SK-N-SH (cell line): ENCODE data around the gene SAMD4A. TPM values are rescaled to one million over a fixed set of nuclear protein-coding genes. Genes with fewer than 3 reads are reported as not detected.

Source experiments
- CTCF ChIA-PET: fragments of 300-600, 350-600 bp; formaldehyde crosslinking; extraction: SDS; loops from one replicate; lab custom pipeline; 2021; lab: Yijun Ruan, JAX
- POLR2A ChIA-PET: fragments of 350-600 bp; sonication (Branson Sonifier 250); formaldehyde crosslinking; extraction: SDS; loops from one replicate; lab custom pipeline; 2020; ENCODE audit warnings: antibody characterized with exemption, inconsistent platforms; lab: Yijun Ruan, JAX
- DNase-seq: peaks from one replicate; pipeline ENCODE4 v3.0.0; 2012
- H2AFZ ChIP-seq: fragments of 200-600 bp; sonication (generic); 2 replicates; pipeline ENCODE4 v1.8.1; 2016; ENCODE audit warnings: antibody characterized with exemption, mild to moderate bottlenecking, low read depth
- H3F3A ChIP-seq: fragments of 200-600 bp; sonication (generic); replicated peaks from 2 replicates; pipeline ENCODE3; 2016; ENCODE audit warnings: antibody characterized with exemption, mild to moderate bottlenecking; ENCODE audit not compliant: insufficient read depth
- H3K27ac ChIP-seq, 2 experiments: fragments of 200-500 bp in 1 of 2; fragments of 200-600 bp in 1 of 2; sonication (Bioruptor generic) in 1 of 2; sonication (generic), shearing (Covaris generic) in 1 of 2; 2 replicates each; pipeline versions ENCODE4 v1.5.1 to v1.6.1; 2014 to 2016; ENCODE audit warnings: low read depth in 2 of 2, inconsistent platforms in 1 of 2, low read length in 1 of 2, mild to moderate bottlenecking in 1 of 2, mixed read lengths in 1 of 2
- H3K27me3 ChIP-seq: fragments of 200-600 bp; sonication (generic), shearing (Covaris generic); 2 replicates; pipeline ENCODE4 v1.6.1; 2016; ENCODE audit warnings: mixed run types; ENCODE audit not compliant: insufficient read depth
- H3K36me3 ChIP-seq, 2 experiments: fragments of 200-500 bp in 1 of 2; fragments of 200-600 bp in 1 of 2; sonication (Bioruptor generic) in 1 of 2; sonication (generic) in 1 of 2; replicated peaks in 1 of 2; 2 replicates each; pipeline versions ENCODE3 to v1.5.1; 2014 to 2016; ENCODE audit warnings: low read length in 1 of 2, mild to moderate bottlenecking in 1 of 2; ENCODE audit not compliant: insufficient read depth in 2 of 2, control insufficient read depth in 1 of 2
- H3K4me1 ChIP-seq, 2 experiments: fragments of 200-500 bp in 1 of 2; fragments of 200-600 bp in 1 of 2; sonication (Bioruptor generic) in 1 of 2; sonication (generic), shearing (Covaris generic) in 1 of 2; 2 replicates each; pipeline versions ENCODE4 v1.5.1 to v1.6.1; 2014 to 2016; ENCODE audit warnings: low read depth in 1 of 2, low read length in 1 of 2, mixed run types in 1 of 2; ENCODE audit not compliant: insufficient read depth in 2 of 2, control insufficient read depth in 1 of 2
- H3K4me2 ChIP-seq: fragments of 200-600 bp; sonication (generic), shearing (Covaris generic); 2 replicates; pipeline ENCODE4 v1.6.1; 2017; ENCODE audit warnings: mixed run types
- H3K4me3 ChIP-seq, 2 experiments: fragments of 200-500 bp in 1 of 2; fragments of 200-600 bp in 1 of 2; sonication (Bioruptor generic) in 1 of 2; sonication (generic), shearing (Covaris generic) in 1 of 2; 2 replicates each; pipeline versions ENCODE4 v1.5.1 to v1.8.1; 2014 to 2016; ENCODE audit warnings: low read depth in 2 of 2, inconsistent platforms in 1 of 2, low read length in 1 of 2, mild to moderate bottlenecking in 1 of 2, mixed read lengths in 1 of 2, moderate library complexity in 1 of 2
- H3K79me2 ChIP-seq: fragments of 200-600 bp; sonication (generic); 2 replicates; pipeline ENCODE4 v1.8.1; 2017; ENCODE audit warnings: mild to moderate bottlenecking; ENCODE audit not compliant: insufficient read depth
- H3K9ac ChIP-seq: fragments of 200-600 bp; sonication (generic); 2 replicates; pipeline ENCODE4 v1.6.1; 2017; ENCODE audit warnings: mixed run types
- H3K9me2 ChIP-seq: fragments of 200-600 bp; sonication (generic); 2 replicates; pipeline ENCODE4 v1.6.1; 2017; ENCODE audit warnings: mixed run types
- H3K9me3 ChIP-seq: fragments of 200-600 bp; sonication (generic); 2 replicates; pipeline ENCODE4 v1.6.1; 2017; ENCODE audit warnings: mixed run types, mild to moderate bottlenecking, moderate library complexity
- H4K20me1 ChIP-seq: fragments of 200-600 bp; sonication (generic); 2 replicates; pipeline ENCODE4 v1.6.1; 2017; ENCODE audit warnings: mild to moderate bottlenecking, mixed run types; ENCODE audit not compliant: insufficient read depth
- EP300 ChIP-seq, 2 experiments: IDR thresholded peaks; 2 replicates each; pipeline versions ENCODE4 v1.4.0 to v1.6.1; 2012; ENCODE audit warnings: borderline replicate concordance in 1 of 2, low read depth in 1 of 2, low read length in 1 of 2
- FOSL2 ChIP-seq: IDR thresholded peaks from 2 replicates; pipeline ENCODE4 v1.4.0; 2012; ENCODE audit warnings: low read depth, mild to moderate bottlenecking, moderate library complexity, borderline replicate concordance
- FOXJ3 ChIP-seq: sonication (generic); formaldehyde crosslinking; IDR thresholded peaks from 2 replicates; pipeline ENCODE4 v1.5.1; 2020; ENCODE audit warnings: mild to moderate bottlenecking, missing genetic modification reagents
- GABPA ChIP-seq: IDR thresholded peaks from 2 replicates; pipeline ENCODE4 v1.4.0; 2012; ENCODE audit warnings: low read depth, mild to moderate bottlenecking
- GATA2 ChIP-seq: sonication (generic); formaldehyde crosslinking; IDR thresholded peaks from 2 replicates; pipeline ENCODE4 v1.5.0; 2020; ENCODE audit warnings: mild to moderate bottlenecking, missing genetic modification reagents
- JUND ChIP-seq: IDR thresholded peaks from 2 replicates; pipeline ENCODE4 v1.4.0; 2012
- MEF2A ChIP-seq: IDR thresholded peaks from 2 replicates; pipeline ENCODE4 v1.4.0; 2012; ENCODE audit warnings: low read depth, borderline replicate concordance
- MXI1 ChIP-seq: IDR thresholded peaks from 2 replicates; pipeline ENCODE4 v1.6.1; 2012; ENCODE audit warnings: mild to moderate bottlenecking, low read depth, low read length, improper control_type of control experiment
- NRF1 ChIP-seq: IDR thresholded peaks from 2 replicates; pipeline ENCODE4 v1.6.1; 2012; ENCODE audit warnings: low read depth, mild to moderate bottlenecking, low read length
- POLR2AphosphoS5 ChIP-seq: IDR thresholded peaks from 2 replicates; pipeline ENCODE4 v1.6.1; 2012; ENCODE audit warnings: low read depth, low read length
- REST ChIP-seq: IDR thresholded peaks from 2 replicates; pipeline ENCODE4 v1.6.1; 2012; ENCODE audit warnings: mild to moderate bottlenecking, low read depth, low read length, moderate library complexity
- RFX5 ChIP-seq: IDR thresholded peaks from 2 replicates; pipeline ENCODE4 v1.6.1; 2012; ENCODE audit warnings: mild to moderate bottlenecking, improper control_type of control experiment, low read length
- RXRA ChIP-seq: IDR thresholded peaks from 2 replicates; pipeline ENCODE4 v1.4.0; 2012; ENCODE audit warnings: low read depth, mild to moderate bottlenecking, borderline replicate concordance
- TAF1 ChIP-seq: IDR thresholded peaks from 2 replicates; pipeline ENCODE4 v1.6.1; 2012; ENCODE audit warnings: low read depth, mild to moderate bottlenecking, low read length, moderate library complexity, borderline replicate concordance
- TCF12 ChIP-seq: IDR thresholded peaks from 2 replicates; pipeline ENCODE4 v1.4.0; 2012
- TEAD4 ChIP-seq: IDR thresholded peaks from 2 replicates; pipeline ENCODE4 v1.4.0; 2012; ENCODE audit warnings: mild to moderate bottlenecking, borderline replicate concordance; ENCODE audit not compliant: insufficient read depth
- WGBS: methylation state at CpG from one replicate; pipeline ENCODE4 v1.1.6; 2017; ENCODE audit warnings: low lambda C conversion rate; 5-methylcytosine and 5-hydroxymethylcytosine counted together
- polyA plus RNA-seq, 3 experiments: library from polyadenylated mRNA; depleted of rRNA; stranded (reverse); fragments of >200 nt; gene quantifications; 2 replicates each; pipeline ENCODE4 v1.2.3, GENCODE V29; 2012
- TF ChIP-seq, protein P1 (sequence below): IDR thresholded peaks from 2 replicates; pipeline ENCODE4; 2012

The SAMD4A gene
- polyA plus RNA-seq, 1 of the 3 experiments (the other 2 are of a cell fraction) = 5.0 TPM

GRCh38 chr14:54639611-54640010 is 72.7 kb downstream of the SAMD4A start:
- Histone ChIP-seq H3K27me3 (no peaks in the 10 kb centered on the region), H3K79me2 (peaks cover 99% of the 10 kb centered on the region), H3K9me3 (no peaks in the 10 kb centered on the region), H3K9me2 (no peaks in the 10 kb centered on the region), H3K4me2 (no peak overlapping the region), H3K4me3 (no peak overlapping the region), H3K36me3 (no peaks in the 10 kb centered on the region), H3K27ac (peak overlapping the region in 1 of 2 experiments; percentile 24; a peak in 1 of 4 replicates), H2AFZ (no peak overlapping the region), H3F3A (peaks cover 10% of the 10 kb centered on the region), H3K9ac (no peak overlapping the region), H4K20me1 (peaks cover 68% of the 10 kb centered on the region; the same call in 1 of the 2 replicates), H3K4me1 (peaks cover 18 to 26% of the 10 kb centered on the region in 2 experiments)
- 63% methylated on average over 2 of the region's 2 CpGs for WGBS
- POLR2A ChIA-PET = no interaction called here
- DNase-seq = no peak
- CTCF ChIA-PET = interaction anchor here (0.9 kb wide), 1 partner anchor 75 kb away, joined by 3 read pairs; no protein-coding TSS in a partner anchor
- TF ChIP-seq, protein P1, sequence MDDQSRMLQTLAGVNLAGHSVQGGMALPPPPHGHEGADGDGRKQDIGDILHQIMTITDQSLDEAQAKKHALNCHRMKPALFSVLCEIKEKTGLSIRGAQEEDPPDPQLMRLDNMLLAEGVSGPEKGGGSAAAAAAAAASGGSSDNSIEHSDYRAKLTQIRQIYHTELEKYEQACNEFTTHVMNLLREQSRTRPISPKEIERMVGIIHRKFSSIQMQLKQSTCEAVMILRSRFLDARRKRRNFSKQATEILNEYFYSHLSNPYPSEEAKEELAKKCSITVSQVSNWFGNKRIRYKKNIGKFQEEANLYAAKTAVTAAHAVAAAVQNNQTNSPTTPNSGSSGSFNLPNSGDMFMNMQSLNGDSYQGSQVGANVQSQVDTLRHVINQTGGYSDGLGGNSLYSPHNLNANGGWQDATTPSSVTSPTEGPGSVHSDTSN = no peak
- TF ChIP-seq TEAD4 = no peak
- TF ChIP-seq NRF1 = no peak
- TF ChIP-seq EP300 (IDR thresholded peaks at IDR 0.05; ENCODE audit: borderline replicate concordance in 1 of 2, low read depth in 1 of 2, low read length in 1 of 2) = no peak
- no peak for TF ChIP-seq FOSL2
- no peak for TF ChIP-seq JUND
- TF ChIP-seq RXRA = no peak
- no peak for TF ChIP-seq TAF1
- no peak for TF ChIP-seq MEF2A
- no peak for TF ChIP-seq GATA2 (CRISPR knock-in tag)
- TF ChIP-seq TCF12 = no peak
- TF ChIP-seq RFX5 = no peak
- TF ChIP-seq POLR2AphosphoS5 = no peak
- TF ChIP-seq FOXJ3 (CRISPR knock-in tag) = no peak
- TF ChIP-seq GABPA = no peak
- no peak for TF ChIP-seq MXI1
- TF ChIP-seq REST = no peak
